ENCODE measurements around the gene UHMK1.
A peak's percentile ranks its signal among the peaks of the same experiment; 100 is the strongest.
"Not testable (repeated sequence)": the region's sequence is repeated elsewhere in the genome, so short reads cannot be mapped to it uniquely, and the experiment has no call there.

The UHMK1 gene

DNA sequence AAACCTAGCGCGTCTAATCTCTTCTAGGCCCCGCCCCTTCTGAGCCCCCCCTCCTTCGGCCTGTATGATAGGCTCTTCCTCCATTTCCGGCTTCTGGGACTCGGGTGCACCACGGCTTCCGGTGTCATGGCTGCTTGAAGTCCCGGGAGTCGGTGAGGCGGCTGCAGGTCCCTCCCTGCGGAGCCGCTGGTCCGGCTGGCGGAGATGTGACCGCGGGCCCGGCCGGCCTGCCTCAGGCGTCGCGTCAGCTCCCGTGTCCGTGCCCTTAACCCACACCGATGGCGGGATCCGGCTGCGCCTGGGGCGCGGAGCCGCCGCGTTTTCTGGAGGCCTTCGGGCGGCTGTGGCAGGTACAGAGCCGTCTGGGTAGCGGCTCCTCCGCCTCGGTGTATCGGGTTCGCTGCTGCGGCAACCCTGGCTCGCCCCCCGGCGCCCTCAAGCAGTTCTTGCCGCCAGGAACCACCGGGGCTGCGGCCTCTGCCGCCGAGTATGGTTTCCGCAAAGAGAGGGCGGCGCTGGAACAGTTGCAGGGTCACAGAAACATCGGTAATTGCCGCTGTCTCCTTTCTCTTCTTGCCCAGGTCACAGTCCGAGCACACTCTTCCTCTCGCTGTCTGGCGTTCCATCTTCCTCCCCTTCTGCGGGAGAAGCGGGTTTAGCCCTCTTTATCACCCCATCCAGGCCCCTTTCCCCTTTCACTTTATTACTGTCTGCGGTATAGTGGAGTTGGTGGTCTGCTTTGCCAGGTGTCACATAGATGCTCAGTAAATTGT, at the start of gene UHMK1:
Gene UHMK1 (plus strand): TSS at position 96 of the 773 bp plus-strand sequence. CDS start 183 bp downstream, at position 279.
- peak; percentile 93 for DNase-seq (ENCODE audit: low read depth)
- TF ChIP-seq POLR2A (IDR thresholded peaks at IDR 0.05; ENCODE audit: extremely low read depth, insufficient read length) = peak; percentile 68
- TF ChIP-seq MYC (IDR thresholded peaks at IDR 0.05; ENCODE audit: low read depth, low read length) = no peak
- no peak for TF ChIP-seq CTCF (IDR thresholded peaks at IDR 0.05; ENCODE audit: low read depth, low read length)
- peak; percentile 31; the same call in 1 of the 2 replicates for TF ChIP-seq MAX (IDR thresholded peaks at IDR 0.05; ENCODE audit: low read depth, low read length)
- H3K4me3 ChIP-seq (ENCODE audit: low read depth, low read length) = peak within 1 kb of the TSS; percentile 97

- not testable (repeated sequence) for H3K4me3 ChIP-seq (ENCODE audit: low read depth, low read length); DNase-seq (ENCODE audit: low read depth)
Observed at GRCh38 chr1:162454361-162454760, 43.3 kb upstream of the UHMK1 start.

DNA sequence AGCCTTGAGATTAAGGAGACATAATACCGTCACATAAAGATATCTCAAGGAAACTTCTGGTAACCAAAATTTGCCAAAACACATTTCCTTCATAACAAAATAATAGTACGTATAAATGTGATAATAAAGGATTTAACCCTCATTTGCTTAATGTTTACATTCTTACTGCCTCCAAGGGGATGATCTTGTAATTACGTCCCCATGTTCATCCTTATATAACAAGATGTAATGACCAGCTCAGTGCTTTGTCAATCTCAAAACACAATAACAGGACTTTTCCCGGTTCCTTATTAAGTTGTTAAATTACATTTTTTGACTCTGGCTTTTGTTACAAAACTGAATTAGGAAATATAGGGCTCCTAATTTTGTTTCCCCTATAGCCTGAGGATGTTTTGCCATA, 41.3 kb upstream of the UHMK1 start:
- TF ChIP-seq CTCF (IDR thresholded peaks at IDR 0.05; ENCODE audit: low read depth, low read length) (no peak), POLR2A (IDR thresholded peaks at IDR 0.05; ENCODE audit: extremely low read depth, insufficient read length) (no peak), MAX (IDR thresholded peaks at IDR 0.05; ENCODE audit: low read depth, low read length) (no peak), MYC (IDR thresholded peaks at IDR 0.05; ENCODE audit: low read depth, low read length) (no peak)
- no peak for DNase-seq (ENCODE audit: low read depth)
- H3K4me3 ChIP-seq (ENCODE audit: low read depth, low read length) = no peak overlapping the region

DNA sequence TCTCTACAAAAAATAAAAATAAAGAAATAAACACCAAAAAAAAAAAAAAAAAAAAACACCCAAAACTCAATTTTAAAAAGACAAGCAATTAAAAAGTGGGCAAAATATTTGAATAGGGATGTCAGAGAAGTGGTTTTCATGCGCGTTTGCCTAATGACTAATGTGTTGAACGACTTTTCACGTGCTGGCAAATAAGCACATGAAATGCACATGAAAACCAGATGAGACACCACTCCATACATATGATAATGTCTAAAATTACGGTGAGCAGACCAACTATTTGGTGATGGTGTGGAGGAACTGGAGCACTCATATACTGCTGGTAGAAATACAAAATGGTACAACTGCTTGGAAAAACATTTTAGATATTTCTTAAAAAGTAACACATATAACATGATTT, 39.4 kb upstream of the UHMK1 start:
- no peak overlapping the region for H3K4me3 ChIP-seq (ENCODE audit: low read depth, low read length)
- DNase-seq (ENCODE audit: low read depth) = no peak
- TF ChIP-seq CTCF (IDR thresholded peaks at IDR 0.05; ENCODE audit: low read depth, low read length) (no peak), MYC (IDR thresholded peaks at IDR 0.05; ENCODE audit: low read depth, low read length) (no peak), POLR2A (IDR thresholded peaks at IDR 0.05; ENCODE audit: extremely low read depth, insufficient read length) (no peak), MAX (IDR thresholded peaks at IDR 0.05; ENCODE audit: low read depth, low read length) (no peak)

DNA sequence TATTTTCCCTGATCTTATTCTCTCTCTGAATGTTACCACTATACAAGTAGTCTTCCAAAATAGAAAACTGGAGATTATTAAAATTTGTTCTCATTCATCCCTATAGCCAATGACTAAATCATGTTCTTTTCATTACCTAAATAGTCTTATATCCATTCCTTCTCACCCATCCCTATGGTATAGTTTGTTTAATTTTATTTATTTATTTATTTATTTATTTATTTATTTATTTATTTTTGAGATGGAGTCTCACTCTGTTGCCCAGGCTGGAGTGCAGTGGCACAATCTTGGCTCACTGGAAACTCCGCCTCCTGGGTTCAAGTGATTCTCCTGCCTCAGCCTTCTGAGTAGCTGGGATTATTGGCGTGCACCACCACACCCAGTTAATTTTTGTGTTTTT, 35.2 kb upstream of the UHMK1 start:
- DNase-seq (ENCODE audit: low read depth); H3K4me3 ChIP-seq (ENCODE audit: low read depth, low read length): not testable (repeated sequence)

- no peak for DNase-seq (ENCODE audit: low read depth)
- H3K4me3 ChIP-seq (ENCODE audit: low read depth, low read length) = no peak overlapping the region
- TF ChIP-seq MYC (IDR thresholded peaks at IDR 0.05; ENCODE audit: low read depth, low read length) (no peak), CTCF (IDR thresholded peaks at IDR 0.05; ENCODE audit: low read depth, low read length) (no peak), MAX (IDR thresholded peaks at IDR 0.05; ENCODE audit: low read depth, low read length) (no peak), POLR2A (IDR thresholded peaks at IDR 0.05; ENCODE audit: extremely low read depth, insufficient read length) (no peak)
Observed at GRCh38 chr1:162463021-162463420, 34.6 kb upstream of the UHMK1 start.

- TF ChIP-seq CTCF (IDR thresholded peaks at IDR 0.05; ENCODE audit: low read depth, low read length) = no peak
- no peak for TF ChIP-seq MAX (IDR thresholded peaks at IDR 0.05; ENCODE audit: low read depth, low read length)
- no peak for TF ChIP-seq POLR2A (IDR thresholded peaks at IDR 0.05; ENCODE audit: extremely low read depth, insufficient read length)
- TF ChIP-seq MYC (IDR thresholded peaks at IDR 0.05; ENCODE audit: low read depth, low read length) = no peak
- H3K4me3 ChIP-seq (ENCODE audit: low read depth, low read length) = no peak overlapping the region
- DNase-seq (ENCODE audit: low read depth) = no peak
Observed at GRCh38 chr1:162466797-162467196, 30.8 kb upstream of the UHMK1 start.
